ENCODE measurements around the gene IFI44.

Gene IFI44

DNA sequence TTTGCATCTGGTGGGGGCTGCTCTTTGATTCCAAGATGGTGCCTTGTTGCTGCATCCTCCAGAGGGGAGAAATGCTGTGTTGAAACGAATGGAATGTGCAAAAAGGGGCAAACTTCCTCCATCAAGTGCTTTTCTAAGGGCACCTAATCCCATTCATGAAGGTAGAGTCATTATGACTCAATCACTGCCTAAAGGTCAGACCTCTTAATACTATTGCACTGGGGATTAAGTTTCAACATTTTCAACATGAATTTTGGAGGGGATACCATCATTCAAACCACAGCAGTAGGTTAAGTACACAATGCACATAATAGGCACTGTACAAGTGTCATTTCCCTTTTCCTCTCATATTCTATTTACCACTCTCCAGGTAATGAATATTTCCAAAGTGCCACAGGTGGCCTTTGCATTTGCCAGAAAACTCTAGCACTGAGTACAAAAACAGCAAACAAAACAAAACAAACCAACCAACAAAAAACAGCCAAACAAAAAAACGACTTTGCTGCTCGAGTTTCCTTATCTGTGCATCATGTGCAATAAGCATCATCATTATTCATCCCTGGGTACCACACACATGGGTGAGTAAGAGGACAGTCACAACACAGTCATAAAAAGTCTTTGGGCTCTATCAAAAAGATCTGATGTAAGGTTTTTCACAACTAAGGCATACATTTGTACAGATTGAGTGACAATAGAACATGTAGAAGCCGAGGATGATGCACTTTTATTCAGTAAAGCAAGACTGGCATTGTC lies 42.5 kb downstream of the IFI44 start:
- no peaks in the 10 kb centered on the region for H3K36me3 ChIP-seq (ENCODE audit: control insufficient read depth, insufficient read depth, low read length)
- no peak overlapping the region for H3K4me3 ChIP-seq (ENCODE audit: extremely low read depth, insufficient read depth, low read length, poor library complexity, severe bottlenecking)
- no peak overlapping the region for H3K27ac ChIP-seq (ENCODE audit: low read depth, low read length, severe bottlenecking)
- 70% methylated on average over 1 of the region's 4 CpGs; no CpG with 5 or more reads in 1 of the 2 experiments for WGBS, 2 experiments (ENCODE audit: insufficient coverage in 2 of 2)
- no peaks in the 10 kb centered on the region for H3K9me3 ChIP-seq (ENCODE audit: control insufficient read depth, low read length)
- H3K4me1 ChIP-seq (ENCODE audit: control insufficient read depth, insufficient read depth, low read length, poor library complexity, severe bottlenecking), result no peaks in the 10 kb centered on the region

DNA sequence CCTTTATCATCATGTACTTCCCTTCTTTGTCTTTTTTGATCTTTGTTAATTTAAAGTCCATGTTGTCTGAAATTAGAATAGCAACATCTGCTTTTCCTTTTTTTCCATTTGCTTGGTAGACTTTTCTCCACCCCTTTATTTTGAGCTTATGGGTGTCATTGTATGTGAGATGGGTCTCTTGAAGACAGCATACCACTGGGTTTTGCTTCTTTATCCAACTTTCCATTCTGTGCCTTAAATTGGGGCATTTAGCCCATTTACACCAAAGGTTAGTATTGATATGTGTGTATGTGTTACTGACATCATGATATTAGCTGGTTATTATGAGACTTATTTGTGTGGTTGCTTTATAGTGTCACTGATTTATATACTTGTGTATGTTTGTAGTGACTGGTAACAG lies 50.2 kb downstream of the IFI44 start:
- H3K9me3 ChIP-seq (ENCODE audit: control insufficient read depth, low read length), result no peaks in the 10 kb centered on the region
- no peaks in the 10 kb centered on the region for H3K36me3 ChIP-seq (ENCODE audit: control insufficient read depth, insufficient read depth, low read length)
- no peaks in the 10 kb centered on the region for H3K4me1 ChIP-seq (ENCODE audit: control insufficient read depth, insufficient read depth, low read length, poor library complexity, severe bottlenecking)
- no peak overlapping the region for H3K27ac ChIP-seq (ENCODE audit: low read depth, low read length, severe bottlenecking)
- no peak overlapping the region for H3K4me3 ChIP-seq (ENCODE audit: extremely low read depth, insufficient read depth, low read length, poor library complexity, severe bottlenecking)

DNA sequence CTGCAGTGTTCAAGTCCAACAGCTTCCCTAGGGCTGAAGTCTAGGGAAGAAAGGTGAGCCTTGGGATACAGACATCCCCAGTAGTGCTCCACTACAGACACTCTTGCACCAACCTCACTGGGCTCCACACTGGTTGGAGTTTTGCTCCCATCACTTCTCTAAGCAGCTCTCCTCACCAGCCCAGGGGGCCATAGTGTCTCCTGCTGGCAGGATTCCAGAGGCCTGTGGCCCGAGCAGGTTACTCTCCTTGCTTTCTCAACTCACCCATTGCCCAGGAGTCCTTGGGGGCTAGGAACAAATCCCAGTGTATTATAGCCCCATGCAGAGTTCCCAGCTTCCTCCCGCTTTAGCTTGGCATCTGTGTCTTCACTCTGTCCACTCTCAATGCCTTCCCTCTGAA lies 52.8 kb downstream of the IFI44 start:
- Histone ChIP-seq H3K4me1 (ENCODE audit: control insufficient read depth, insufficient read depth, low read length, poor library complexity, severe bottlenecking) (no peaks in the 10 kb centered on the region), H3K4me3 (ENCODE audit: extremely low read depth, insufficient read depth, low read length, poor library complexity, severe bottlenecking) (no peak overlapping the region), H3K36me3 (ENCODE audit: control insufficient read depth, insufficient read depth, low read length) (no peaks in the 10 kb centered on the region), H3K27ac (ENCODE audit: low read depth, low read length, severe bottlenecking) (no peak overlapping the region), H3K9me3 (ENCODE audit: control insufficient read depth, low read length) (no peaks in the 10 kb centered on the region)
- WGBS, 2 experiments (ENCODE audit: insufficient coverage in 2 of 2), result 69 to 82% methylated on average over 2 of the region's 2 CpGs

DNA sequence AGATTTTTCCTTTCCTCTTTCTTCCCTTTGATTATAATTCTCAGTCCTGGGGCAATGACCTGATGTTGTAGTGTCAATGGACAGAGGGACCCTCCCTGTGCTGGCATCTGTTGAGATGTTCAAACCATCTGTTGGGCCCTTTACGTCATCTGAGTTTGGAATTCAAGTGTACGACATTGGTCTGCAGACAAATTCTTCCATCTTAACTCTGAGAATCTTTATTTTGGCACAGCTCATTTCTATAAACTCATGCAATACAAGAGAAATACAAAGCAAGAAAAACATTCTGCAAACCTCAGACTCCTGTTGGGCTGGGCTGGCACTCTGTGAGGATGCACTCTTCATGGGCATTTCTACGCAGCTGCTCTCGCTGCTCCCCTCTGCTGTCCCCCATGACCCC lies 54.2 kb downstream of the IFI44 start:
- 84 to 100% methylated on average over 1 to 4 of the region's 4 CpGs for WGBS, 2 experiments (ENCODE audit: insufficient coverage in 2 of 2)
- H3K4me1 ChIP-seq (ENCODE audit: control insufficient read depth, insufficient read depth, low read length, poor library complexity, severe bottlenecking), result no peaks in the 10 kb centered on the region
- H3K36me3 ChIP-seq (ENCODE audit: control insufficient read depth, insufficient read depth, low read length), result no peaks in the 10 kb centered on the region
- H3K27ac ChIP-seq (ENCODE audit: low read depth, low read length, severe bottlenecking), result no peak overlapping the region
- no peak overlapping the region for H3K4me3 ChIP-seq (ENCODE audit: extremely low read depth, insufficient read depth, low read length, poor library complexity, severe bottlenecking)
- H3K9me3 ChIP-seq (ENCODE audit: control insufficient read depth, low read length), result no peaks in the 10 kb centered on the region

DNA sequence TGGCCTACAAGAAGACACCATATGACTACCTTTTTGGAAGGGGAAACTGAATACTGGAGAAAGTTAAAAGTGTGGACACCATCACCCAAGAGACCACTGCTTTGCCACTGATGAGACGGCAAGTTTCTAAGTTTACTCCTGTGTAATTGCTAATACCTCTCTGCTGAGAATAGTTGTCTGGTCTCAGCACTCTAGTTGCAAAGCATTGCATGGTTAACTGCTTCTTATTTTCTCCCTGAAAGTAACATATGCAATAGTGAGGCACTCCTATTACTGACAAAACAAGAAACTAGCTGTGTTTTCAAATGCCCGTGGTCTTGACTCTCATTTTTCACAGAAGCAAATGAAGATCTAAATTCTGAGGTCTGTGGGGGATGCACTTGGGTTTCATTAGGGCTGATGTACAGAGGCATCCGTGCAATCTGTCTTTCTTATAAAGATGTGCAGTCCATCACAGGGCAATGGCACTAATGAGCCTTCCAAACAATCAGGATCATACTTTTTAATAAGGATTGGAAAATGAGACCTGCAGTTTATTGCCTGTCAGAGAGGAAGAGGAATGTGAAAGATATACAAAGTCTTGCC lies 62.9 kb downstream of the IFI44 start:
- 71 to 83% methylated on average over 1 to 2 of the region's 3 CpGs for WGBS, 2 experiments (ENCODE audit: insufficient coverage in 2 of 2)
- Histone ChIP-seq H3K27ac (ENCODE audit: low read depth, low read length, severe bottlenecking) (no peak overlapping the region), H3K36me3 (ENCODE audit: control insufficient read depth, insufficient read depth, low read length) (no peaks in the 10 kb centered on the region), H3K4me3 (ENCODE audit: extremely low read depth, insufficient read depth, low read length, poor library complexity, severe bottlenecking) (no peak overlapping the region), H3K9me3 (ENCODE audit: control insufficient read depth, low read length) (no peaks in the 10 kb centered on the region), H3K4me1 (ENCODE audit: control insufficient read depth, insufficient read depth, low read length, poor library complexity, severe bottlenecking) (peaks cover 4% of the 10 kb centered on the region)

DNA sequence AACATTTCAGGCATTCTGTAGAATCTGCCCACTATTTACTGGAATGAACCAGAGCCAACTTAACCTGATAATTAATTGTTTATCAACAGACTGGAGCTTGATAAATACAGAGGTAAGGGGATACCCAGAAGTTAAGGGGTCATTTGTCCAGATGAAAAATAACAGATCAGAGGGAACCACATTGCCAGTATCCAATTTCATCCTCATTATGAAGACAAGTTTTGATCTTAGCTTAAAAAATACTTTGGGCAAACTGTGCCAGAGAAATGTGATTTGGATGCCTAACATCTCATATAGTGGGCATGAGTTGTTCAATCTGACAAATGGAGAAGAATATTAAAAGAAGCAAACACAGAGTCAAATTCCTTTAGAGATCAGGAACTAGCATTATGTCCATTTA lies 63.7 kb downstream of the IFI44 start:
- Histone ChIP-seq H3K36me3 (ENCODE audit: control insufficient read depth, insufficient read depth, low read length) (no peaks in the 10 kb centered on the region), H3K9me3 (ENCODE audit: control insufficient read depth, low read length) (no peaks in the 10 kb centered on the region), H3K4me3 (ENCODE audit: extremely low read depth, insufficient read depth, low read length, poor library complexity, severe bottlenecking) (no peak overlapping the region), H3K4me1 (ENCODE audit: control insufficient read depth, insufficient read depth, low read length, poor library complexity, severe bottlenecking) (peaks cover 7% of the 10 kb centered on the region), H3K27ac (ENCODE audit: low read depth, low read length, severe bottlenecking) (no peak overlapping the region)
